ENCODE data around the gene DNAJC1.

DNA sequence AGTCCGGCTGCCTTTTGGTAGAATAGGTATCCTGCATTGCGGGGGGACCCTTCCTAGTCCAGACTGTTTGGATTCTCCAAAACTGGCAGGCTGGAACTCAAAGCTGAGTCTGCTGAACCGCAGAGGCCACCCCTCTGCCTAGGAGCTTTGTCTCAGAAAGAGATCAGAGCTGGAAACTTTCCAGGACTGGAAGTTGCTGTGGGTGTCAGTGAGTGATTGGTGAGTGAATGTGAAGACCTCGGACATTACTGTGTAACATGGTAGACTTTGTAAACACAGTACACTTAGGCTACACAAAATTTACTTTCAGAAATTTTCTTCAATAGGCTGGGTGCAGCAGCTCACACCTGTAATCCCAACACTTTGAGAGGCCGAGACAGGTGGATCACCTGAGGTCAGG lies 103.8 kb downstream of the DNAJC1 start:
- TF ChIP-seq CTCF (IDR thresholded peaks at IDR 0.05; ENCODE audit: insufficient read depth, low read length, poor library complexity, severe bottlenecking) (no peak), EZH2phosphoT487 (conservative IDR thresholded peaks at IDR 0.05; ENCODE audit: low read length) (no peak)
